Caco-2 (cell line): ENCODE data around the gene UMAD1. TPM values are rescaled to one million over a fixed set of nuclear protein-coding genes. Genes with fewer than 3 reads are reported as not detected.

Experiments used
- BruUV-seq: library from RNA; stranded (reverse); fragments of 400-500 nt; replicated peaks from 2 replicates; lab custom pipeline; 2021; lab: Mats Ljungman, UMichigan
- CTCF ChIA-PET: fragments of 300-600 bp; sonication (Branson Sonifier 250); formaldehyde crosslinking; loops from one replicate; lab custom pipeline; 2022; ENCODE audit warnings: antibody characterized with exemption; lab: Charles Lee
- POLR2A ChIA-PET: fragments of 300-600 bp; sonication (Branson Sonifier 250); formaldehyde crosslinking; loops from one replicate; lab custom pipeline; 2022; ENCODE audit warnings: antibody characterized with exemption; lab: Charles Lee
- DNase-seq, 2 experiments: peaks; one replicate each; pipeline versions ENCODE4 v3.0.0 to v3.0.0-alpha.2; 2020 to 2022
- H3K27me3 ChIP-seq: replicated peaks from 2 replicates; pipeline ENCODE4 v1.6.0; 2011; ENCODE audit warnings: low read length; ENCODE audit not compliant: control insufficient read depth, insufficient read depth
- H3K36me3 ChIP-seq: 2 replicates; pipeline ENCODE4 v1.5.1; 2011; ENCODE audit warnings: low read length; ENCODE audit not compliant: control insufficient read depth, insufficient read depth
- H3K4me1 ChIP-seq: fragments of 250-450 bp; sonication (Bioruptor Pico); 2 replicates; pipeline ENCODE4 v1.5.1; 2020; ENCODE audit warnings: mild to moderate bottlenecking
- H3K4me3 ChIP-seq: 2 replicates; pipeline ENCODE4 v1.5.1; 2011; ENCODE audit warnings: low read depth, mild to moderate bottlenecking, control low read depth, low read length
- H3K9me3 ChIP-seq: fragments of 250-450 bp; sonication (Bioruptor Pico); 2 replicates; pipeline ENCODE4 v1.5.1; 2020; ENCODE audit warnings: mild to moderate bottlenecking, moderate library complexity
- H3K27ac Mint-ChIP-seq: one replicate; pipeline ENCODE4 v1.8.0; 2022; ENCODE audit warnings: mixed read lengths; ENCODE audit not compliant: unreplicated experiment
- H3K27me3 Mint-ChIP-seq: one replicate; pipeline ENCODE4 v1.8.0; 2022; ENCODE audit warnings: mixed read lengths; ENCODE audit not compliant: insufficient read depth, unreplicated experiment
- H3K36me3 Mint-ChIP-seq: one replicate; pipeline ENCODE4 v1.8.0; 2022; ENCODE audit warnings: mild to moderate bottlenecking, mixed read lengths; ENCODE audit not compliant: insufficient read depth, unreplicated experiment
- H3K4me1 Mint-ChIP-seq: one replicate; pipeline ENCODE4 v1.8.0; 2022; ENCODE audit warnings: low read depth, mixed read lengths; ENCODE audit not compliant: unreplicated experiment
- H3K4me3 Mint-ChIP-seq: one replicate; pipeline ENCODE4 v1.8.0; 2022; ENCODE audit warnings: mild to moderate bottlenecking, moderate library complexity, mixed read lengths; ENCODE audit not compliant: unreplicated experiment
- H3K9me3 Mint-ChIP-seq: one replicate; pipeline ENCODE4 v1.8.0; 2022; ENCODE audit warnings: mixed read lengths; ENCODE audit not compliant: unreplicated experiment
- CTCF ChIP-seq, 2 experiments: fragments of 200-600 bp in 1 of 2; IDR thresholded peaks; 1 replicate in 1 of 2; 2 replicates in 1 of 2; pipeline versions ENCODE4 v1.5.1 to v1.8.0; 2011 to 2022; ENCODE audit warnings: antibody characterized with exemption in 1 of 2, control low read depth in 1 of 2, inconsistent platforms in 1 of 2, low read depth in 1 of 2, low read length in 1 of 2, mild to moderate bottlenecking in 1 of 2, moderate library complexity in 1 of 2; ENCODE audit not compliant: insufficient read depth in 1 of 2, severe bottlenecking in 1 of 2, unreplicated experiment in 1 of 2
- intact Hi-C: fragments of 100-400 bp; cut with micrococcal nuclease; formaldehyde crosslinking; loops from one replicate; pipeline ENCODE4 v1.10.0; 2022; ENCODE audit not compliant: unreplicated experiment
- total RNA-seq: library from RNA; stranded (reverse); gene quantifications from 2 replicates; pipeline ENCODE4 v1.2.3, GENCODE V29; 2022

UMAD1 gene
- total RNA-seq, 1 experiment from 2014 or later: 20.0 TPM

GRCh38 chr7:7607010-7607409, 33.5 kb upstream of the UMAD1 start:
- peaks cover 10% of the 10 kb centered on the region for H3K36me3 Mint-ChIP-seq
- DNase-seq: no peak
- no peaks in the 10 kb centered on the region for H3K27me3 Mint-ChIP-seq
- Histone ChIP-seq H3K36me3 (no peaks in the 10 kb centered on the region), H3K4me1 (no peaks in the 10 kb centered on the region), H3K27me3 (no peaks in the 10 kb centered on the region), H3K9me3 (no peaks in the 10 kb centered on the region), H3K4me3 (no peak overlapping the region)
- H3K4me3 Mint-ChIP-seq: no peak overlapping the region
- intact Hi-C loops: no loop called here
- ChIA-PET CTCF (no interaction called here), POLR2A (no interaction called here)
- no peaks in the 10 kb centered on the region for H3K4me1 Mint-ChIP-seq
- BruUV-seq: no TSS peak
- no peak for TF ChIP-seq CTCF (IDR thresholded peaks at IDR 0.05; ENCODE audit: insufficient read depth in 1 of 2, low read depth in 1 of 2, low read length in 1 of 2, severe bottlenecking in 1 of 2, unreplicated experiment in 1 of 2)
- no peak overlapping the region for H3K27ac Mint-ChIP-seq
- H3K9me3 Mint-ChIP-seq: no peaks in the 10 kb centered on the region

DNA sequence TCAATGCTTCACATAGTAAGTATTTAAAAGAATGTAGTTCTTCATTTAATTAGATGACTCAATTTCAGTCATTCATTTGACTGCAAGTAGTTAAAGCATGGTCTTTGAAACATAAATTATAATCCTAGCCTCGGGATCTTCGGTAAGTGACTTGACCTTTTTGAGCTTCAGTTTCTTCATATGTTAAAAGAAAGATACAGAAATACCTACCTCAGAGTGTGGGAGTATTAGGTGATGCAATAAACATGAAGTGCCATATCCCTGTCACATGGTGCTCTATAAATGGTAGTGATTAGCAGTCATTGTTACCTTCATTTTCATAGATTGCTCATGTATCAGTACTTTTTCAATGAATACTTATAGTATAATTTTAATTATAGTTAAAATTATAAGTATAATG, 31.2 kb upstream of the UMAD1 start:
- no peak overlapping the region for H3K4me3 ChIP-seq
- Mint-ChIP-seq H3K9me3 (no peaks in the 10 kb centered on the region), H3K36me3 (peaks cover 10% of the 10 kb centered on the region), H3K4me3 (no peak overlapping the region), H3K27me3 (no peaks in the 10 kb centered on the region), H3K4me1 (no peaks in the 10 kb centered on the region), H3K27ac (no peak overlapping the region)
- no TSS peak for BruUV-seq
- H3K4me1 ChIP-seq: no peaks in the 10 kb centered on the region
- ChIA-PET CTCF (no interaction called here), POLR2A (no interaction called here)
- no peak for TF ChIP-seq CTCF (IDR thresholded peaks at IDR 0.05; ENCODE audit: insufficient read depth in 1 of 2, low read depth in 1 of 2, low read length in 1 of 2, severe bottlenecking in 1 of 2, unreplicated experiment in 1 of 2)
- H3K27me3 ChIP-seq: no peaks in the 10 kb centered on the region
- no peak for DNase-seq
- no peaks in the 10 kb centered on the region for H3K9me3 ChIP-seq
- intact Hi-C loops: no loop called here
- no peaks in the 10 kb centered on the region for H3K36me3 ChIP-seq

- intact Hi-C loops: no loop called here
- ChIA-PET CTCF (no interaction called here), POLR2A (no interaction called here)
- Mint-ChIP-seq H3K4me1 (no peaks in the 10 kb centered on the region), H3K4me3 (no peak overlapping the region), H3K27me3 (no peaks in the 10 kb centered on the region), H3K36me3 (peaks cover 5% of the 10 kb centered on the region), H3K9me3 (no peaks in the 10 kb centered on the region), H3K27ac (no peak overlapping the region)
- no peak for TF ChIP-seq CTCF (IDR thresholded peaks at IDR 0.05; ENCODE audit: insufficient read depth in 1 of 2, low read depth in 1 of 2, low read length in 1 of 2, severe bottlenecking in 1 of 2, unreplicated experiment in 1 of 2)
- Histone ChIP-seq H3K36me3 (no peaks in the 10 kb centered on the region), H3K9me3 (no peaks in the 10 kb centered on the region), H3K4me3 (no peak overlapping the region), H3K4me1 (no peaks in the 10 kb centered on the region), H3K27me3 (no peaks in the 10 kb centered on the region)
- DNase-seq: no peak
- no TSS peak for BruUV-seq
Measured at GRCh38 chr7:7612519-7612918, 28.0 kb upstream of the UMAD1 start.
